GM23248 (cell line): ENCODE measurements around the gene ATG3. TPM values are rescaled to one million over a fixed set of nuclear protein-coding genes. Genes with fewer than 3 reads are reported as not detected.
A peak's percentile ranks its signal among the peaks of the same experiment; 100 is the strongest.

Source experiments
- DNase-seq: peaks from one replicate; pipeline ENCODE4 v3.0.0-alpha.2; 2015
- H2AFZ ChIP-seq: fragments of 200-600 bp; sonication (generic); 2 replicates; pipeline ENCODE4 v1.6.1; 2016; ENCODE audit warnings: antibody characterized with exemption
- H3F3A ChIP-seq: fragments of 200-600 bp; sonication (generic); 2 replicates; pipeline ENCODE4 v1.6.1; 2016; ENCODE audit warnings: mild to moderate bottlenecking, antibody characterized with exemption, mixed run types; ENCODE audit not compliant: insufficient read depth
- H3K27ac ChIP-seq: fragments of 200-600 bp; sonication (generic); 2 replicates; pipeline ENCODE4 v1.5.1; 2016; ENCODE audit warnings: mild to moderate bottlenecking
- H3K27me3 ChIP-seq: fragments of 200-600 bp; sonication (generic); replicated peaks from 2 replicates; pipeline ENCODE4 v1.6.1; 2016; ENCODE audit warnings: mild to moderate bottlenecking; ENCODE audit not compliant: insufficient read depth
- H3K36me3 ChIP-seq: fragments of 200-600 bp; sonication (generic); 2 replicates; pipeline ENCODE4 v1.6.1; 2016; ENCODE audit warnings: low read depth, mild to moderate bottlenecking
- H3K4me1 ChIP-seq: fragments of 200-600 bp; sonication (generic); 2 replicates; pipeline ENCODE4 v1.6.1; 2016; ENCODE audit warnings: mild to moderate bottlenecking; ENCODE audit not compliant: insufficient read depth
- H3K4me2 ChIP-seq: fragments of 200-600 bp; sonication (generic); one replicate; pipeline ENCODE4 v1.6.1; 2016; ENCODE audit warnings: mild to moderate bottlenecking; ENCODE audit not compliant: unreplicated experiment
- H3K4me3 ChIP-seq: fragments of 200-600 bp; sonication (generic); 2 replicates; pipeline ENCODE4 v1.5.1; 2016; ENCODE audit warnings: mild to moderate bottlenecking
- H3K79me2 ChIP-seq: fragments of 200-600 bp; sonication (generic); 2 replicates; pipeline ENCODE4 v1.6.1; 2016; ENCODE audit warnings: mild to moderate bottlenecking; ENCODE audit not compliant: insufficient read depth
- H3K9ac ChIP-seq: fragments of 200-600 bp; sonication (generic); 2 replicates; pipeline ENCODE4 v1.6.1; 2016; ENCODE audit warnings: mild to moderate bottlenecking
- H3K9me2 ChIP-seq: fragments of 200-600 bp; sonication (generic); 2 replicates; pipeline ENCODE4 v1.6.1; 2016; ENCODE audit warnings: mixed run types, mild to moderate bottlenecking, moderate library complexity; ENCODE audit not compliant: insufficient read depth
- H3K9me3 ChIP-seq: fragments of 200-600 bp; sonication (generic); one replicate; pipeline ENCODE4 v1.6.1; 2017; ENCODE audit warnings: low read depth
- H4K20me1 ChIP-seq: fragments of 200-600 bp; sonication (generic); 2 replicates; pipeline ENCODE4 v1.6.0; 2016; ENCODE audit not compliant: insufficient read depth
- EZH2 ChIP-seq: fragments of 200-600 bp; sonication (generic); IDR thresholded peaks from 2 replicates; pipeline ENCODE4 v1.6.1; 2018; ENCODE audit warnings: antibody characterized with exemption, mild to moderate bottlenecking; ENCODE audit not compliant: insufficient read depth, poor library complexity, severe bottlenecking
- EZH2phosphoT487 ChIP-seq: fragments of 200-600 bp; sonication (generic); IDR thresholded peaks from 2 replicates; pipeline ENCODE4 v1.6.1; 2018; ENCODE audit warnings: antibody characterized with exemption, moderate library complexity, mild to moderate bottlenecking, low read depth; ENCODE audit not compliant: insufficient read depth
- WGBS, 2 experiments: methylation state at CpG; one replicate each; pipeline ENCODE4 v1.1.6; 2015 to 2017; ENCODE audit warnings: low lambda C conversion rate in 2 of 2, low coverage in 1 of 2; ENCODE audit errors: missing lambda C conversion rate in 2 of 2; 5-methylcytosine and 5-hydroxymethylcytosine counted together
- in situ Hi-C: fragments of 300-500 bp; cut with MboI; formaldehyde crosslinking; loops from 2 replicates; pipeline ENCODE4 v1.15.0; 2020
- polyA plus RNA-seq: library from polyadenylated mRNA; unstranded; fragments of >200 nt; fragmentation: Nextera tagmentation; extraction: Ambion mirVana; gene quantifications from 2 replicates; pipeline ENCODE4 v1.2.1, GENCODE V29; 2016
- total RNA-seq: library from RNA; depleted of rRNA; stranded (reverse); fragments of >200 nt; shearing (Covaris generic); gene quantifications from 2 replicates; pipeline ENCODE4 v1.2.3, GENCODE V29; 2014

The ATG3 gene
- total and polyA plus RNA-seq, 2 experiments from 2014 or later = 44.0 to 70.6 TPM

- in situ Hi-C loops = no loop called here
- H3K27me3 ChIP-seq = no peaks in the 10 kb centered on the region
Observed at GRCh38 chr3:112605285-112605684, 43.5 kb upstream of the ATG3 start.

GRCh38 chr3:112604536-112604935, 42.8 kb upstream of the ATG3 start:
- Histone ChIP-seq H3K27me3 (no peaks in the 10 kb centered on the region), H3K9me3 (no peaks in the 10 kb centered on the region), H3K4me1 (peaks cover 27% of the 10 kb centered on the region), H2AFZ (no peak overlapping the region), H3K79me2 (peaks cover 31% of the 10 kb centered on the region), H4K20me1 (no peaks in the 10 kb centered on the region), H3K4me2 (peak overlapping the region; percentile 80), H3K27ac (peak overlapping the region; percentile 97), H3K36me3 (peaks cover 95% of the 10 kb centered on the region), H3F3A (peaks cover 95% of the 10 kb centered on the region), H3K4me3 (0 out of 2 replicates have a peak overlapping the region, but pooled peaks have one; percentile 19), H3K9me2 (no peaks in the 10 kb centered on the region), H3K9ac (peak overlapping the region; percentile 79)
- DNase-seq = peak; percentile 62
- 9 to 11% methylated on average over 4 of the region's 4 CpGs for WGBS, 2 experiments
- in situ Hi-C loops = no loop called here
- TF ChIP-seq EZH2phosphoT487 (no peak), EZH2 (no peak)

More at GRCh38 chr3:112605285-112605684, 43.5 kb upstream of the ATG3 start:
- Histone ChIP-seq H3K4me1 (peaks cover 35% of the 10 kb centered on the region), H3K4me2 (peak overlapping the region; percentile 80), H3K9ac (peak overlapping the region; percentile 79), H3K9me2 (no peaks in the 10 kb centered on the region), H4K20me1 (no peaks in the 10 kb centered on the region), H3K79me2 (peaks cover 35% of the 10 kb centered on the region), H3F3A (peaks cover 95% of the 10 kb centered on the region), H3K27ac (peak overlapping the region; percentile 97), H2AFZ (no peak overlapping the region), H3K36me3 (peaks cover 95% of the 10 kb centered on the region), H3K9me3 (no peaks in the 10 kb centered on the region), H3K4me3 (peak overlapping the region; percentile 19; the same call in 1 of the 2 replicates)
- TF ChIP-seq EZH2phosphoT487 (no peak), EZH2 (no peak)
- peak; percentile 99 for DNase-seq
- 23 to 33% methylated on average over 9 of the region's 9 CpGs for WGBS, 2 experiments

GRCh38 chr3:112602217-112602838, 40.6 kb upstream of the ATG3 start:
- Histone ChIP-seq H3K9me2 (no peaks in the 10 kb centered on the region), H3K27me3 (no peaks in the 10 kb centered on the region), H3K4me1 (peaks cover 27% of the 10 kb centered on the region), H3F3A (peaks cover 95% of the 10 kb centered on the region), H3K36me3 (peaks cover 95% of the 10 kb centered on the region), H3K79me2 (peaks cover 13% of the 10 kb centered on the region; the same call in 1 of the 2 replicates), H3K4me3 (no peak overlapping the region), H3K9me3 (no peaks in the 10 kb centered on the region), H3K4me2 (no peak overlapping the region), H3K9ac (no peak overlapping the region; the same call in 1 of the 2 replicates), H3K27ac (peak overlapping the region; percentile 57), H2AFZ (no peak overlapping the region), H4K20me1 (no peaks in the 10 kb centered on the region)
- in situ Hi-C loops = no loop called here
- no peak for DNase-seq
- no peak for TF ChIP-seq EZH2phosphoT487
- TF ChIP-seq EZH2 = no peak

GRCh38 chr3:112598731-112599130, 37.0 kb upstream of the ATG3 start:
- Histone ChIP-seq H3K9me3 (no peaks in the 10 kb centered on the region), H3K79me2 (0 out of 2 replicates have a peak, but pooled peaks cover 7% of the 10 kb centered on the region), H3K27me3 (no peaks in the 10 kb centered on the region), H3K9me2 (no peaks in the 10 kb centered on the region), H4K20me1 (no peaks in the 10 kb centered on the region), H3F3A (peaks cover 89% of the 10 kb centered on the region), H3K4me2 (no peak overlapping the region), H3K9ac (no peak overlapping the region), H3K4me1 (0 out of 2 replicates have a peak, but pooled peaks cover 7% of the 10 kb centered on the region), H3K36me3 (peaks cover 65% of the 10 kb centered on the region), H3K27ac (peak overlapping the region; percentile 22), H2AFZ (no peak overlapping the region), H3K4me3 (no peak overlapping the region)
- no peak for TF ChIP-seq EZH2phosphoT487
- TF ChIP-seq EZH2 = no peak
- DNase-seq = no peak
- in situ Hi-C loops = no loop called here

GRCh38 chr3:112597945-112598344, 36.2 kb upstream of the ATG3 start:
- no peak overlapping the region for H2AFZ ChIP-seq
- H3K36me3 ChIP-seq = peaks cover 59% of the 10 kb centered on the region
- no peaks in the 10 kb centered on the region for H3K27me3 ChIP-seq
- peaks cover 91% of the 10 kb centered on the region for H3F3A ChIP-seq
- in situ Hi-C loops = no loop called here
- H3K9ac ChIP-seq = no peak overlapping the region
- 0 out of 2 replicates have a peak, but pooled peaks cover 4% of the 10 kb centered on the region for H3K79me2 ChIP-seq
- H3K27ac ChIP-seq = peak overlapping the region; percentile 22
- H3K4me1 ChIP-seq = 0 out of 2 replicates have a peak, but pooled peaks cover 7% of the 10 kb centered on the region
- 98% methylated on average over 2 of the region's 2 CpGs for WGBS, 2 experiments
- TF ChIP-seq EZH2 = no peak
- no peak for TF ChIP-seq EZH2phosphoT487
- H4K20me1 ChIP-seq = no peaks in the 10 kb centered on the region
- H3K4me3 ChIP-seq = no peak overlapping the region
- no peak overlapping the region for H3K4me2 ChIP-seq
- DNase-seq = no peak
- H3K9me3 ChIP-seq = no peaks in the 10 kb centered on the region
- no peaks in the 10 kb centered on the region for H3K9me2 ChIP-seq
